Mesothelial cell of epicardium (in vitro differentiated cells): Measurements from ENCODE around the gene FLOT2. TPM values are rescaled to one million over a fixed set of nuclear protein-coding genes. Genes with fewer than 3 reads are reported as not detected.

Experiments
- DNase-seq, 2 experiments: peaks; one replicate each; pipeline ENCODE4 v3.0.0; 2021; ENCODE audit warnings: low spot score in 2 of 2; ENCODE audit not compliant: unreplicated experiment in 2 of 2
- H3K27ac Mint-ChIP-seq: 2 replicates; pipeline ENCODE4 v1.8.0; 2021; ENCODE audit warnings: mixed read lengths
- H3K27me3 Mint-ChIP-seq: 2 replicates; pipeline ENCODE4 v1.8.0; 2021; ENCODE audit warnings: low read depth, mixed read lengths
- H3K36me3 Mint-ChIP-seq: 2 replicates; pipeline ENCODE4 v1.8.0; 2021; ENCODE audit warnings: mixed read lengths
- H3K4me1 Mint-ChIP-seq: 2 replicates; pipeline ENCODE4 v1.8.0; 2021; ENCODE audit warnings: mixed read lengths
- H3K4me3 Mint-ChIP-seq: 2 replicates; pipeline ENCODE4 v1.8.0; 2021; ENCODE audit warnings: mild to moderate bottlenecking, moderate library complexity, mixed read lengths
- H3K9me3 Mint-ChIP-seq: 2 replicates; pipeline ENCODE4 v1.8.0; 2021; ENCODE audit warnings: mixed read lengths
- total RNA-seq: library from RNA; stranded (reverse); gene quantifications from 3 replicates; pipeline ENCODE4 v1.2.1, GENCODE V29; 2021
- TF ChIP-seq, protein P1 (sequence below): fragments of 200-600 bp; sonication (generic); IDR thresholded peaks from one replicate; pipeline ENCODE4 v1.5.0; 2021; ENCODE audit warnings: antibody characterized with exemption; ENCODE audit not compliant: unreplicated experiment

The FLOT2 gene
- total RNA-seq, 1 donor from 2014 or later, result 85.4 TPM

GRCh38 chr17:28883967-28884702, 13.4 kb downstream of the FLOT2 start:
- H3K36me3 Mint-ChIP-seq, result peaks cover 18% of the 10 kb centered on the region
- no peak overlapping the region for H3K27ac Mint-ChIP-seq
- TF ChIP-seq, protein P1, sequence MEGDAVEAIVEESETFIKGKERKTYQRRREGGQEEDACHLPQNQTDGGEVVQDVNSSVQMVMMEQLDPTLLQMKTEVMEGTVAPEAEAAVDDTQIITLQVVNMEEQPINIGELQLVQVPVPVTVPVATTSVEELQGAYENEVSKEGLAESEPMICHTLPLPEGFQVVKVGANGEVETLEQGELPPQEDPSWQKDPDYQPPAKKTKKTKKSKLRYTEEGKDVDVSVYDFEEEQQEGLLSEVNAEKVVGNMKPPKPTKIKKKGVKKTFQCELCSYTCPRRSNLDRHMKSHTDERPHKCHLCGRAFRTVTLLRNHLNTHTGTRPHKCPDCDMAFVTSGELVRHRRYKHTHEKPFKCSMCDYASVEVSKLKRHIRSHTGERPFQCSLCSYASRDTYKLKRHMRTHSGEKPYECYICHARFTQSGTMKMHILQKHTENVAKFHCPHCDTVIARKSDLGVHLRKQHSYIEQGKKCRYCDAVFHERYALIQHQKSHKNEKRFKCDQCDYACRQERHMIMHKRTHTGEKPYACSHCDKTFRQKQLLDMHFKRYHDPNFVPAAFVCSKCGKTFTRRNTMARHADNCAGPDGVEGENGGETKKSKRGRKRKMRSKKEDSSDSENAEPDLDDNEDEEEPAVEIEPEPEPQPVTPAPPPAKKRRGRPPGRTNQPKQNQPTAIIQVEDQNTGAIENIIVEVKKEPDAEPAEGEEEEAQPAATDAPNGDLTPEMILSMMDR, result no peak

GRCh38 chr17:28882154-28882895, 15.2 kb downstream of the FLOT2 start:
- Mint-ChIP-seq H3K27me3 (no peaks in the 10 kb centered on the region), H3K27ac (no peak overlapping the region), H3K4me1 (no peaks in the 10 kb centered on the region), H3K36me3 (peaks cover 28% of the 10 kb centered on the region), H3K9me3 (no peaks in the 10 kb centered on the region), H3K4me3 (no peak overlapping the region)
- TF ChIP-seq, protein P1, result no peak
- DNase-seq, result no peak

More at GRCh38 chr17:28883967-28884702, 13.4 kb downstream of the FLOT2 start:
- H3K4me1 Mint-ChIP-seq, result no peaks in the 10 kb centered on the region
- no peaks in the 10 kb centered on the region for H3K27me3 Mint-ChIP-seq
- no peaks in the 10 kb centered on the region for H3K9me3 Mint-ChIP-seq
- no peak for DNase-seq
- H3K4me3 Mint-ChIP-seq, result no peak overlapping the region

- no peaks in the 10 kb centered on the region for H3K9me3 Mint-ChIP-seq
- no peak overlapping the region for H3K4me3 Mint-ChIP-seq
- no peaks in the 10 kb centered on the region for H3K27me3 Mint-ChIP-seq
- peaks cover 30% of the 10 kb centered on the region for H3K36me3 Mint-ChIP-seq
- DNase-seq, result no peak
- no peak overlapping the region for H3K27ac Mint-ChIP-seq
- TF ChIP-seq, protein P1, result no peak
- no peaks in the 10 kb centered on the region for H3K4me1 Mint-ChIP-seq
These were observed 15.9 kb downstream of the FLOT2 start for GRCh38 chr17:28881533-28882056.

- no peaks in the 10 kb centered on the region for H3K9me3 Mint-ChIP-seq
- DNase-seq, result no peak
- H3K27me3 Mint-ChIP-seq, result no peaks in the 10 kb centered on the region
- no peaks in the 10 kb centered on the region for H3K4me1 Mint-ChIP-seq
- peaks cover 30% of the 10 kb centered on the region for H3K36me3 Mint-ChIP-seq
- no peak overlapping the region for H3K4me3 Mint-ChIP-seq
- no peak overlapping the region for H3K27ac Mint-ChIP-seq
- TF ChIP-seq, protein P1, result no peak
These were observed 17.0 kb downstream of the FLOT2 start for GRCh38 chr17:28880572-28880945.

- no peak overlapping the region for H3K4me3 Mint-ChIP-seq
- DNase-seq, result no peak
- H3K4me1 Mint-ChIP-seq, result no peaks in the 10 kb centered on the region
- no peak overlapping the region for H3K27ac Mint-ChIP-seq
- no peaks in the 10 kb centered on the region for H3K27me3 Mint-ChIP-seq
- peaks cover 27% of the 10 kb centered on the region for H3K36me3 Mint-ChIP-seq
- TF ChIP-seq, protein P1, result no peak
- no peaks in the 10 kb centered on the region for H3K9me3 Mint-ChIP-seq
These were observed 17.5 kb downstream of the FLOT2 start for GRCh38 chr17:28879886-28880571.
